ENCODE measurements around the gene BICDL1. TPM values are rescaled to one million over a fixed set of nuclear protein-coding genes. Genes with fewer than 3 reads are reported as not detected.
"Not testable (repeated sequence)": the region's sequence is repeated elsewhere in the genome, so short reads cannot be mapped to it uniquely, and the experiment has no call there.

The BICDL1 gene
- total RNA-seq, 4 donors from 2014 or later: 58.6 to 219 (median 61.6) TPM; not detected in 1

- TF ChIP-seq, protein P1, sequence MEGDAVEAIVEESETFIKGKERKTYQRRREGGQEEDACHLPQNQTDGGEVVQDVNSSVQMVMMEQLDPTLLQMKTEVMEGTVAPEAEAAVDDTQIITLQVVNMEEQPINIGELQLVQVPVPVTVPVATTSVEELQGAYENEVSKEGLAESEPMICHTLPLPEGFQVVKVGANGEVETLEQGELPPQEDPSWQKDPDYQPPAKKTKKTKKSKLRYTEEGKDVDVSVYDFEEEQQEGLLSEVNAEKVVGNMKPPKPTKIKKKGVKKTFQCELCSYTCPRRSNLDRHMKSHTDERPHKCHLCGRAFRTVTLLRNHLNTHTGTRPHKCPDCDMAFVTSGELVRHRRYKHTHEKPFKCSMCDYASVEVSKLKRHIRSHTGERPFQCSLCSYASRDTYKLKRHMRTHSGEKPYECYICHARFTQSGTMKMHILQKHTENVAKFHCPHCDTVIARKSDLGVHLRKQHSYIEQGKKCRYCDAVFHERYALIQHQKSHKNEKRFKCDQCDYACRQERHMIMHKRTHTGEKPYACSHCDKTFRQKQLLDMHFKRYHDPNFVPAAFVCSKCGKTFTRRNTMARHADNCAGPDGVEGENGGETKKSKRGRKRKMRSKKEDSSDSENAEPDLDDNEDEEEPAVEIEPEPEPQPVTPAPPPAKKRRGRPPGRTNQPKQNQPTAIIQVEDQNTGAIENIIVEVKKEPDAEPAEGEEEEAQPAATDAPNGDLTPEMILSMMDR (IDR thresholded peaks at IDR 0.05): no peak
- ATAC-seq (ENCODE audit: low FRiP score) (no peak), DNase-seq (ENCODE audit: low spot score) (no peak)
Measured at GRCh38 chr12:120039711-120040110, 50.7 kb downstream of the BICDL1 start.

GRCh38 chr12:120041386-120042231 lies 52.6 kb downstream of the BICDL1 start:
- ATAC-seq (ENCODE audit: low FRiP score) (peak; percentile 48), DNase-seq (ENCODE audit: low spot score) (no peak)
- TF ChIP-seq, protein P1 (IDR thresholded peaks at IDR 0.05): no peak

DNA sequence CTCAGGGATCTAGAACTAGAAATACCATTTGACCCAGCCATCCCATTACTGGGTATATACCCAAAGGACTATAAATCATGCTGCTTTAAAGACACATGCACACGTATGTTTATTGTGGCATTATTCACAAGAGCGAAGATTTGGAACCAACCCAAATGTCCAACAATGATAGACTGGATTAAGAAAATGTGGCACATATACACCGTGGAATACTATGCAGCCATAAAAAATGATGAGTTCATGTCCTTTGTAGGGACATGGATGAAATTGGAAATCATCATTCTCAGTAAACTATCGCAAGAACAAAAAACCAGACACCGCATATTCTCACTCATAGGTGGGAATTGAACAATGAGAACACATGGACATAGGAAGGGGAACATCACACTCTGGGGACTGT lies 56.3 kb downstream of the BICDL1 start:
- not testable (repeated sequence) for DNase-seq (ENCODE audit: low spot score); ATAC-seq (ENCODE audit: low FRiP score)

GRCh38 chr12:120047072-120047471 lies 58.0 kb downstream of the BICDL1 start:
- TF ChIP-seq, protein P1 (IDR thresholded peaks at IDR 0.05): no peak
- ATAC-seq (ENCODE audit: low FRiP score) (no peak), DNase-seq (ENCODE audit: low spot score) (no peak)

DNA sequence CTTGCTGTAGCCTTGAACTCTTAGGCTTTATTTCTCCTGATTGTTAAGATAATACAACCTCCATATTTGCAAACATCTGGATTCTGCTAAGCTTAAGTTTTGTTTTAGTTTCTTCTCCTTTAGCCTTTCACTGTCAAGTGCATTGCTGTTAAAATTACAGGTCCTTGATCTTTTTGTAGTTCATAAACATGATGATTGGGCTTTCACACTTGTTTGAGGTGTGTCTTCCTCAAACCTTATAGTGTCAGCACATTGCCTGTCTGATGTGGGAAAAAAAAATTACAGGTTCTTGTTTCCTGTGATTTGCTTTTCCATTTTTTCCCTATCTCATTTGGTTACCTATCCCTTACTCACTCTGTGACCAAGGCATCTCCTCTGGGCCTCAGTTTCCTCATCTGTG lies 59.2 kb downstream of the BICDL1 start:
- TF ChIP-seq, protein P1 (IDR thresholded peaks at IDR 0.05): no peak
- no peak for ATAC-seq (ENCODE audit: low FRiP score)

GRCh38 chr12:120049426-120049825 lies 60.4 kb downstream of the BICDL1 start:
- no peak for DNase-seq (ENCODE audit: low spot score)
- TF ChIP-seq, protein P1 (IDR thresholded peaks at IDR 0.05): no peak
- no peak for ATAC-seq (ENCODE audit: low FRiP score)

More for the DNA sequence above, 59.2 kb downstream of the BICDL1 start:
- no peak for DNase-seq (ENCODE audit: low spot score)

GRCh38 chr12:120051535-120051934 lies 62.5 kb downstream of the BICDL1 start:
- TF ChIP-seq, protein P1 (IDR thresholded peaks at IDR 0.05): no peak
- ATAC-seq (ENCODE audit: low FRiP score) (no peak), DNase-seq (ENCODE audit: low spot score) (no peak)
